Parathyroid adenoma (tissue), 2 donors: ENCODE results near the gene ATL3.
A peak's percentile ranks its signal among the peaks of the same experiment; 100 is the strongest.

Experiments
- H2AFZ ChIP-seq: fragments of 300-600 bp; sonication (generic); one replicate; pipeline ENCODE4 v1.7.0; 2017; ENCODE audit warnings: antibody characterized with exemption, mild to moderate bottlenecking
- H3K27ac ChIP-seq: fragments of 300-600 bp; sonication (generic); one replicate; pipeline ENCODE4 v1.7.0; 2017
- H3K27me3 ChIP-seq: fragments of 300-600 bp; sonication (generic); one replicate; pipeline ENCODE4 v1.7.0; 2017; ENCODE audit warnings: low read length; ENCODE audit not compliant: control insufficient read depth, insufficient read depth
- H3K36me3 ChIP-seq: fragments of 300-600 bp; sonication (generic); one replicate; pipeline ENCODE4 v1.7.0; 2017; ENCODE audit warnings: low read length; ENCODE audit not compliant: control insufficient read depth, insufficient read depth
- H3K4me1 ChIP-seq: fragments of 300-600 bp; sonication (generic); one replicate; pipeline ENCODE4 v1.7.0; 2017; ENCODE audit warnings: control low read depth
- H3K4me2 ChIP-seq: fragments of 300-600 bp; sonication (generic); one replicate; pipeline ENCODE4 v1.7.0; 2017; ENCODE audit warnings: low read length
- H3K4me3 ChIP-seq: fragments of 300-600 bp; sonication (generic); one replicate; pipeline ENCODE4 v1.7.0; 2017; ENCODE audit warnings: low read depth, low read length
- H3K79me2 ChIP-seq: fragments of 300-600 bp; sonication (generic); one replicate; pipeline ENCODE4 v1.7.0; 2017; ENCODE audit warnings: control low read depth
- H3K9ac ChIP-seq: fragments of 300-600 bp; sonication (generic); one replicate; pipeline ENCODE4 v1.7.0; 2017; ENCODE audit warnings: mild to moderate bottlenecking
- H3K9me3 ChIP-seq: fragments of 300-600 bp; sonication (generic); one replicate; pipeline ENCODE4 v1.7.0; 2017; ENCODE audit warnings: low read length; ENCODE audit not compliant: control insufficient read depth
- TF ChIP-seq, protein P1 (sequence below): fragments of 300-600 bp; sonication (generic); IDR thresholded peaks from one replicate; pipeline ENCODE4 v1.7.0; 2017; ENCODE audit warnings: antibody characterized with exemption, mild to moderate bottlenecking
- donor health status: primary hyperparathyroidism.

ATL3 gene

DNA sequence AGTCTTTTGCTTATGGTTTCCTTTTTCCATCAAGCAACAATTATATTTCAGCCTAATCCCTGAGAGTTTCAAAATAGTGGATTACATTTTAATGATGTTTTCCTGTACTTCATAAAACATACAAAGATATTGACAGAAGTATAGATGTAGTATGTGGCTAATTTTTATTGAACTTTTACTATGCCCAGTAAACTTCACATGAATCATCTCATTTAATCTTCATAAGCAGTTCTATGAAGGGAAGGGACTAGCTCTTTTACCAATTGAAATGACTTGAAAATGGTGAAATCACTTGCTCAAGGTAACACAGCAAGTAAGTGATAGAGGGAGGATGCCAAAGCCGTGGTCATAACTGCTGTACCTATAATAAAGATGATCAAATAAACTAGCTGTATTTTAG, 37.6 kb upstream of the ATL3 start:
- no peaks in the 10 kb centered on the region for H3K9me3 ChIP-seq
- H2AFZ ChIP-seq: no peak overlapping the region
- H3K4me1 ChIP-seq: no peaks in the 10 kb centered on the region
- H3K9ac ChIP-seq: no peak overlapping the region
- TF ChIP-seq, protein P1, sequence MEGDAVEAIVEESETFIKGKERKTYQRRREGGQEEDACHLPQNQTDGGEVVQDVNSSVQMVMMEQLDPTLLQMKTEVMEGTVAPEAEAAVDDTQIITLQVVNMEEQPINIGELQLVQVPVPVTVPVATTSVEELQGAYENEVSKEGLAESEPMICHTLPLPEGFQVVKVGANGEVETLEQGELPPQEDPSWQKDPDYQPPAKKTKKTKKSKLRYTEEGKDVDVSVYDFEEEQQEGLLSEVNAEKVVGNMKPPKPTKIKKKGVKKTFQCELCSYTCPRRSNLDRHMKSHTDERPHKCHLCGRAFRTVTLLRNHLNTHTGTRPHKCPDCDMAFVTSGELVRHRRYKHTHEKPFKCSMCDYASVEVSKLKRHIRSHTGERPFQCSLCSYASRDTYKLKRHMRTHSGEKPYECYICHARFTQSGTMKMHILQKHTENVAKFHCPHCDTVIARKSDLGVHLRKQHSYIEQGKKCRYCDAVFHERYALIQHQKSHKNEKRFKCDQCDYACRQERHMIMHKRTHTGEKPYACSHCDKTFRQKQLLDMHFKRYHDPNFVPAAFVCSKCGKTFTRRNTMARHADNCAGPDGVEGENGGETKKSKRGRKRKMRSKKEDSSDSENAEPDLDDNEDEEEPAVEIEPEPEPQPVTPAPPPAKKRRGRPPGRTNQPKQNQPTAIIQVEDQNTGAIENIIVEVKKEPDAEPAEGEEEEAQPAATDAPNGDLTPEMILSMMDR: no peak
- H3K36me3 ChIP-seq: no peaks in the 10 kb centered on the region
- peaks cover 17% of the 10 kb centered on the region for H3K79me2 ChIP-seq
- H3K27ac ChIP-seq: no peak overlapping the region
- H3K4me2 ChIP-seq: no peak overlapping the region
- no peaks in the 10 kb centered on the region for H3K27me3 ChIP-seq
- no peak overlapping the region for H3K4me3 ChIP-seq

DNA sequence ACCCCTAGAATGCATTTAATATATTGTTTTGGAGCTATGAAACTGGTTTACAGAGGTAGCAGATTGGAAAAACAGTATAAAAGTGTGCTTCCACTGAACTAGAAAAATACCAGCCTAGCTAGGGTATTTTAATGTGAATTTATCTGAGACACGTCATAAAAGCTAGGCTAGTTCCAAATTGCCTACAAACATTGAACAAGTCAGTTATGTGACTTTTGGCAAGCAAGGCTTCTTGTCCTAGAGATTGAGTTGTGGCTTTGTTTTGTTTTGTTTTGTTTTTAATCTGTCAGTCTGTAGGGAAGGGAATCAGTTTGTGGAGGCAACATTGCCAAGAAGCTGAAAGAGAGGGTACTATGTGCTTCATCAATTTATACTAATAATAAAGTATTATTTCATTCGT, 34.4 kb upstream of the ATL3 start:
- H3K9ac ChIP-seq: no peak overlapping the region
- peaks cover 12% of the 10 kb centered on the region for H3K79me2 ChIP-seq
- TF ChIP-seq, protein P1: no peak
- H3K27ac ChIP-seq: no peak overlapping the region
- H3K9me3 ChIP-seq: no peaks in the 10 kb centered on the region
- no peaks in the 10 kb centered on the region for H3K4me1 ChIP-seq
- H3K27me3 ChIP-seq: no peaks in the 10 kb centered on the region
- no peaks in the 10 kb centered on the region for H3K36me3 ChIP-seq
- no peak overlapping the region for H3K4me3 ChIP-seq
- H2AFZ ChIP-seq: no peak overlapping the region
- no peak overlapping the region for H3K4me2 ChIP-seq

DNA sequence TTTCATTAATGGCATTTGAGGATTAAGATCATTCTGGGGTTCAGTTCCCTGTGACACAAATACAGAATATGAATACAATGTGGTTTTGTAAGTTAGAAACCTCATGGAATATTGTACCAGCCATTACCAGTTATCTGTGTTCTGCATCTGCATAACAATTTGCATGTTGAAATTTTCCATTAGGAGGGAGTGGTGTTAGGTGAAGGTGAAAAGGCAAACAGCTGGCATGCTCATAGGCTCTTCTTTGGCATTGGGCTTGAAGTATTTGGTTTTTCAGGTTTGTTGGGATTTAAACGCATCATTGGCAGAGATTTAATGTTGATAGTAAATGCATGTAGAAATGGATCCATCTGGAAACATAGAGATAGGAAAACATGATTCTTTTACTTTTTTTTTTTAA, 28.7 kb upstream of the ATL3 start:
- Histone ChIP-seq H3K27ac (peak overlapping the region; percentile 63), H3K79me2 (peaks cover 5% of the 10 kb centered on the region), H3K4me1 (peaks cover 3% of the 10 kb centered on the region), H3K4me2 (no peak overlapping the region), H3K4me3 (no peak overlapping the region), H3K36me3 (no peaks in the 10 kb centered on the region), H3K9me3 (no peaks in the 10 kb centered on the region), H3K27me3 (no peaks in the 10 kb centered on the region), H2AFZ (no peak overlapping the region), H3K9ac (no peak overlapping the region)
- TF ChIP-seq, protein P1: no peak

DNA sequence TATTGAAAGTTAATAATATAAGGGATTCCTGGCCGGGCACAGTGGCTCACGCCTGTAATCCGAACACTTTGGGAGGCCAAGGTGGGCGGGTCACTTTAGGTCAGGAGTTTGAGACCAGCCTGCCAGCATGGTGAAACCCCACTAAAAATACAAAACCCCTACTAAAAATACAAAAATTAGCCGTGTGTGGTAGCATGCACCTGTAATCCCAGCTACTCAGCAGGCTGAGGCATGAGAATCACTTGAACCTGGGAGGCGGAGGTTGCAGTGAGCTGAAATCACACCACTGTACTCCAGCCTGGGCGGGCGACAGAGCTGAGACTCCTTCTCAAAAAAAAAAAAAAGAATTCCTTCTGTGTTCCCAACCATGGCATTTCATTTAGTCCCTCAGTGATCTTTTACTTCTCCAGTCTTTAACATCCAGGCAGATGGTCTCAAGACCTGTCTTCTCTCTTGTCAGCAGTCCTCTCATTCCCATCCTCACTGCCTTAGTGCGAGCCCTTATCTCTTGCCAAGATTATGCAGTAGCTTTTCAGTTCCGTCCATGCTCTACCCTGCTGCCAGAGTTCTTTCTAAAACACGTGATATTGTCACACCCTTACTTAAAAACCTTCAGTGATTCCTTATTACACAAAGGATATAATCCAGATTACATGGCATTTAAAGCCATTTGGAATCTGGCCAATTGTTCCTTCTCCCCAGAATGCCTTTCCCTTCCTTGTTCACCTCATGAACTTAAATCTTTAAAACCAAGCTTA, 28.0 kb upstream of the ATL3 start:
- peak overlapping the region; percentile 63 for H3K27ac ChIP-seq
- H3K4me3 ChIP-seq: no peak overlapping the region
- no peak overlapping the region for H3K4me2 ChIP-seq
- H3K9me3 ChIP-seq: no peaks in the 10 kb centered on the region
- peaks cover 3% of the 10 kb centered on the region for H3K79me2 ChIP-seq
- no peaks in the 10 kb centered on the region for H3K27me3 ChIP-seq
- H3K36me3 ChIP-seq: no peaks in the 10 kb centered on the region
- no peak overlapping the region for H2AFZ ChIP-seq
- H3K9ac ChIP-seq: no peak overlapping the region
- H3K4me1 ChIP-seq: peaks cover 3% of the 10 kb centered on the region
- TF ChIP-seq, protein P1: no peak

DNA sequence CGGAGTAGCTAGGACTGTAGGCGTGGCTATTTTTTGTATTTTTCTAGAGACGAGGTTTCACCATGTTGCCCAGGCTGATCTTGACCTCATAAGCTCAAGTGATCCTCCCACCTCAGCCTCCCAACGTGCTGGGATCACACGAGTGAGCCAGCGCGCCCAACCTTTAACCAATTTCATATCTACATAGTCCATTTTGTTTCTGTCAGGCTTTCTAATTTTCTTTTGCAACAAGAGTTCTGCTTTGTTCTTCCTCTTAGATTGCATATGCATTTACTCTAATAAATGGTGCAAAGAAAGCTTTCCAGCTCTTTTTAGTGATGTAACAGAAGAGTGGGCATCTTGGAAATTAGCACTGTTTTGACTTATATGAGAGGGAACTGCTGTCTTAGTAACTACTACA, 23.4 kb upstream of the ATL3 start:
- Histone ChIP-seq H3K4me1 (peaks cover under 1% of the 10 kb centered on the region), H3K4me2 (no peak overlapping the region), H2AFZ (no peak overlapping the region), H3K27ac (no peak overlapping the region), H3K9ac (no peak overlapping the region), H3K27me3 (no peaks in the 10 kb centered on the region), H3K4me3 (no peak overlapping the region), H3K79me2 (peaks cover 6% of the 10 kb centered on the region), H3K36me3 (no peaks in the 10 kb centered on the region), H3K9me3 (no peaks in the 10 kb centered on the region)
- TF ChIP-seq, protein P1: no peak
